Tibial nerve (tissue), 4 donors: ENCODE results near the gene GPC6. TPM values are rescaled to one million over a fixed set of nuclear protein-coding genes. Genes with fewer than 3 reads are reported as not detected.

Experiments used
- DNase-seq, 2 donors: peaks; one replicate each; pipeline ENCODE4 v3.0.0-alpha.2; 2019; ENCODE audit warnings: low spot score in 2 of 2
- H3K27ac ChIP-seq, 4 donors: fragments of 200-600 bp; sonication (generic) in 3 of 4; one replicate each; pipeline ENCODE4 v1.5.1; 2017 to 2019; ENCODE audit warnings: mild to moderate bottlenecking in 1 of 4
- H3K27me3 ChIP-seq, 2 donors: fragments of 200-600 bp; sonication (generic) in 1 of 2; one replicate each; pipeline versions ENCODE4 v1.5.1 to v1.6.0; 2017 to 2019
- H3K36me3 ChIP-seq, 3 donors: fragments of 200-600 bp; sonication (generic); one replicate each; pipeline ENCODE4 v1.5.1; 2018 to 2019
- H3K4me1 ChIP-seq, 4 donors: fragments of 200-600 bp; sonication (generic) in 3 of 4; one replicate each; pipeline ENCODE4 v1.5.1; 2017 to 2019
- H3K4me3 ChIP-seq, 4 donors: fragments of 200-600 bp; sonication (generic) in 3 of 4; one replicate each; pipeline ENCODE4 v1.5.1; 2017 to 2019; ENCODE audit warnings: mild to moderate bottlenecking in 1 of 4, moderate library complexity in 1 of 4
- H3K9me3 ChIP-seq, 4 donors: fragments of 200-600 bp; sonication (generic) in 3 of 4; one replicate each; pipeline ENCODE4 v1.5.1; 2017 to 2019
- EP300 ChIP-seq, 2 donors: sonication (generic); formaldehyde crosslinking; IDR thresholded peaks; one replicate each; pipeline ENCODE4 v1.6.1; 2017; ENCODE audit warnings: antibody characterized with exemption in 2 of 2, mild to moderate bottlenecking in 1 of 2
- POLR2A ChIP-seq, 2 donors: fragments of 450-650 bp; IDR thresholded peaks; one replicate each; pipeline ENCODE4 v1.6.1; 2017; ENCODE audit warnings: antibody characterized with exemption in 2 of 2, mild to moderate bottlenecking in 2 of 2, moderate library complexity in 2 of 2
- WGBS, 2 donors: methylation state at CpG; one replicate each; pipeline ENCODE4 v1.1.5; 2018; 5-methylcytosine and 5-hydroxymethylcytosine counted together
- total RNA-seq, 4 donors: library from RNA; depleted of rRNA; stranded (reverse); fragments of >200 nt; gene quantifications; one replicate each; pipeline ENCODE4 v1.1.0, GENCODE V29; 2016
- TF ChIP-seq, protein P1 (sequence below), 5 experiments: fragments of 200-600 bp in 3 of 5; fragments of 450-650 bp in 2 of 5; sonication (generic) in 3 of 5; IDR thresholded peaks; one replicate each; pipeline ENCODE4 v1.5.1; 2016 to 2019; ENCODE audit warnings: antibody characterized with exemption in 5 of 5, mild to moderate bottlenecking in 3 of 5, moderate library complexity in 2 of 5

GPC6 gene
- total RNA-seq, 4 donors from 2014 or later, result 21.9 to 39.5 (median 29.8) TPM

DNA sequence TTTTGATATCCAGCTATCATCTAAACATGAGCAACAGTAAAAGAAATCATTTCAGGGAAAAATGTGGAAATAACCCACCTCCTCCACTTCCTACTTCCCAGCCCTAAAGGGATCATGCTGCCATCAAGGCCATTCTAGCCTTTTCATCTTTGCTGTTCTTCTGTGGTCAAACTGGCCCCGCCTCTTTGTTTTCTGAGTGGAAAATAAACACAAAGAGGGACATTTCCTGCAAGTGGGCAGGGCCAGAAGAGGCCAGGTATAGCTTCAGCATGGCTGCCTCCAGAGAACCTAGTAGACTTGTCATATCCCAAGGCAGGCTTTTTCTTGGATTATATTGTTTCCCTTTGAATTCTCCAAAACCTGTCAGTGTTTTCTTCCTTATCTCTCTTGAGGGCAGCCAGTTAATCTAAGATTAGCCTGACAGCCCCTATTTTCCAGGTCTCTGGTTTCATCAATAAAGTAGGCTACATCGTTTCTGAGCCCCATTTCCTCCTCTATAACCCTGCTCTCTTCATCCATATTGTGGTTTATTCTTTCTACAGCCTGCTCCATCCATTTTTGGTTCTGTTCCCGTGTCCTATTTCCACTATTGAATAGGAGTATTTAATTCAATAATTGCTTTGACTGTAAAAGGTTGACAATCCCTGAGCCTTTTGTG, 117.6 kb downstream of the GPC6 start:
- 74 to 81% methylated on average over 3 of the region's 3 CpGs for WGBS, 2 donors

DNA sequence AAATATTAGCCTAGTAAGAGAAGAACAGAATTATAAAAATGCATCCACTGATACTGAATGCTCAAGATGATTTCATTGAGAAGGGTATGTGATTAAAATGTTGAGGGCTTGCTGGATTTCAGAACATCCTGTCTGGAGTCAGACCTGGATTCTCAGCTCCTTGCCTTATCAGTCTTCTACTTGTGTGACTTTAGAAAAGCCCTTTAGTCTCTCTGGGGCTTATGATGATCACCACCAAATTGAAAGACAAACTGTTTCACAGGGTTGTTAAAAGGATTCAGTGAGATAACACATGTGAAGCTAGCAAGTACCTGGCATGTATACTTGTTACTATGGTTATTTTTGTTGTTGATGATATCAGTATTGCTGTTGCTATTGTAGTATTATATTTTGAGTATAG, 118.4 kb downstream of the GPC6 start:
- Histone ChIP-seq H3K4me3 (no peak overlapping the region), H3K4me1 (no peaks in the 10 kb centered on the region), H3K27me3 (no peaks in the 10 kb centered on the region), H3K36me3 (no peaks in the 10 kb centered on the region), H3K9me3 (no peaks in the 10 kb centered on the region), H3K27ac (no peak overlapping the region)
- TF ChIP-seq EP300 (IDR thresholded peaks at IDR 0.05) (no peak), POLR2A (IDR thresholded peaks at IDR 0.05) (no peak)
- TF ChIP-seq, protein P1, sequence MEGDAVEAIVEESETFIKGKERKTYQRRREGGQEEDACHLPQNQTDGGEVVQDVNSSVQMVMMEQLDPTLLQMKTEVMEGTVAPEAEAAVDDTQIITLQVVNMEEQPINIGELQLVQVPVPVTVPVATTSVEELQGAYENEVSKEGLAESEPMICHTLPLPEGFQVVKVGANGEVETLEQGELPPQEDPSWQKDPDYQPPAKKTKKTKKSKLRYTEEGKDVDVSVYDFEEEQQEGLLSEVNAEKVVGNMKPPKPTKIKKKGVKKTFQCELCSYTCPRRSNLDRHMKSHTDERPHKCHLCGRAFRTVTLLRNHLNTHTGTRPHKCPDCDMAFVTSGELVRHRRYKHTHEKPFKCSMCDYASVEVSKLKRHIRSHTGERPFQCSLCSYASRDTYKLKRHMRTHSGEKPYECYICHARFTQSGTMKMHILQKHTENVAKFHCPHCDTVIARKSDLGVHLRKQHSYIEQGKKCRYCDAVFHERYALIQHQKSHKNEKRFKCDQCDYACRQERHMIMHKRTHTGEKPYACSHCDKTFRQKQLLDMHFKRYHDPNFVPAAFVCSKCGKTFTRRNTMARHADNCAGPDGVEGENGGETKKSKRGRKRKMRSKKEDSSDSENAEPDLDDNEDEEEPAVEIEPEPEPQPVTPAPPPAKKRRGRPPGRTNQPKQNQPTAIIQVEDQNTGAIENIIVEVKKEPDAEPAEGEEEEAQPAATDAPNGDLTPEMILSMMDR (IDR thresholded peaks at IDR 0.05), result no peak
- no peak for DNase-seq

More for the DNA sequence above, 117.6 kb downstream of the GPC6 start:
- Histone ChIP-seq H3K27me3 (no peaks in the 10 kb centered on the region), H3K27ac (no peak overlapping the region), H3K4me1 (no peaks in the 10 kb centered on the region), H3K36me3 (no peaks in the 10 kb centered on the region), H3K9me3 (no peaks in the 10 kb centered on the region), H3K4me3 (no peak overlapping the region)
- TF ChIP-seq POLR2A (IDR thresholded peaks at IDR 0.05) (no peak), EP300 (IDR thresholded peaks at IDR 0.05) (no peak)
- TF ChIP-seq, protein P1 (IDR thresholded peaks at IDR 0.05), result no peak
- no peak for DNase-seq

DNA sequence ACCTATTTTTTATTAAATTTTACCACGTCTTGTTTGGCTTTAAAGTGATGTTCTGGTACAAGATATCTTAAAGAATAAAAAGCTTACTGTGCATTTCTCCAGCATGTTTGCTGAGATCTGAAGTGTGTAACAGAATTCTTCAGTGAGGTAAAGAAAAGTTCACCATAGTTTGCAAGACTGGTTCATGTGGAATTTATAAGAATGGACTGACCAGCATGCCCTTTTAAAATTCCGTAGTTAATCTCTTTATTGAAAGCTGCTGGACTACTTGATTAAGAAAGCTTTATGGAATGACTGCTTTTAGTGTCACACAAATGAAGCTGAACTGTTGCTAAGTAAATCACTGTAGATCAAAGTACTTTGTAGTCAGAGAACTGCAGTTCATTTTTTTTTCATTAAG, 119.2 kb downstream of the GPC6 start:
- Histone ChIP-seq H3K9me3 (no peaks in the 10 kb centered on the region), H3K27ac (no peak overlapping the region), H3K4me3 (no peak overlapping the region), H3K27me3 (no peaks in the 10 kb centered on the region), H3K36me3 (no peaks in the 10 kb centered on the region), H3K4me1 (no peaks in the 10 kb centered on the region)
- WGBS, 2 donors, result 41 to 44% methylated on average over 2 of the region's 2 CpGs
- TF ChIP-seq, protein P1 (IDR thresholded peaks at IDR 0.05), result no peak
- no peak for TF ChIP-seq EP300 (IDR thresholded peaks at IDR 0.05)
- TF ChIP-seq POLR2A (IDR thresholded peaks at IDR 0.05), result no peak
- no peak for DNase-seq

DNA sequence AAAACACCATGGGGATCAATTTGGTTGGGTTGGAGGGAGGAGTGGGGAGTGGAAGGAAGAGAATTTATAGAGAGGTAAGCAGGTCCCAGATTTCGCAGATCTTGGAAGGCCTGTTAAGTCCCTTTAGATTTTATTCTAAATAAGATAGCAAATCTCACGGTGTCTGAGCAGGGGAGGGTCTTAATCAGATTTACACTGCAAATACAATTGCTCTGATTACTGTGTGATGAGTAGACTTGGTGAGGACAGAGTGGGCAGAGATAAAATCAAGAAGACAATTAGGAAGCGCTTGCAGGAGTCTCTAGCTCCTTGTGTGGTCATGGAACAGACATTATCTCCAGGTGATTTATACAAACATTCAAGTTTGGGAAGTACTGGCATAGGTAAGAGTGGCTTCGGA, 126.0 kb downstream of the GPC6 start:
- Histone ChIP-seq H3K27me3 (no peaks in the 10 kb centered on the region), H3K27ac (no peak overlapping the region), H3K36me3 (no peaks in the 10 kb centered on the region), H3K9me3 (no peaks in the 10 kb centered on the region), H3K4me3 (no peak overlapping the region), H3K4me1 (no peaks in the 10 kb centered on the region)
- 92 to 95% methylated on average over 4 of the region's 4 CpGs for WGBS, 2 donors
- no peak for DNase-seq
- TF ChIP-seq POLR2A (IDR thresholded peaks at IDR 0.05), result no peak
- TF ChIP-seq, protein P1 (IDR thresholded peaks at IDR 0.05), result no peak
- TF ChIP-seq EP300 (IDR thresholded peaks at IDR 0.05), result no peak

DNA sequence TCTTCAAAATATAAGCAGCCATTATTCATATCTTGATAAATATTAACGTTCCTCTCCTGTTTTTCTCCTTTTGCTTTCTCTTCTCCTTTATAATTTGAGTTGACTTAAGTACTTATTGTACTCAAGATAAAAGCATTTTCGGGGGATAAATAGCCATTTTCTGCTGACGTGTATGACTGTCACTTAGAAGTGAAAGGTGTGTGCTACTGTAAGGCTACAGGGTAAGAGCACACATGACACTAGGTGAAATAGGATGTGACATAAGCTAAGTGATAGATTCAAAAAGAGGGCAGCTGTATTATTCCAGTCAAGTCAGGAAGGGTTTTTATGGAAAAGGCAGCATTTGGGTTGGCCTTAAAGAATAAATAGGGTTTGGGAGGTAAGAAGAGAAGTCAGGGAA, 128.5 kb downstream of the GPC6 start:
- H3K27me3 ChIP-seq, result no peaks in the 10 kb centered on the region
- no peak overlapping the region for H3K4me3 ChIP-seq
- H3K9me3 ChIP-seq, result no peaks in the 10 kb centered on the region
- no peak overlapping the region for H3K27ac ChIP-seq
- WGBS, 2 donors, result 89 to 95% methylated on average over 3 of the region's 3 CpGs
- no peaks in the 10 kb centered on the region for H3K36me3 ChIP-seq
- H3K4me1 ChIP-seq, result no peaks in the 10 kb centered on the region
- TF ChIP-seq POLR2A (IDR thresholded peaks at IDR 0.05) (no peak), EP300 (IDR thresholded peaks at IDR 0.05) (no peak)
- TF ChIP-seq, protein P1 (IDR thresholded peaks at IDR 0.05), result no peak
- no peak for DNase-seq
